Body of pancreas (tissue), 4 donors: ENCODE measurements around the gene VEGFA.

Experiments
- POLR2A ChIP-seq, 3 donors: fragments of 450-650 bp; IDR thresholded peaks; one replicate each; pipeline ENCODE4 v1.6.1; 2016; ENCODE audit warnings: antibody characterized with exemption in 3 of 3, mild to moderate bottlenecking in 2 of 3
- TF ChIP-seq, protein P1 (sequence below), 7 experiments: fragments of 450-650 bp in 4 of 7; fragments of 200-600 bp in 3 of 7; sonication (generic) in 3 of 7; IDR thresholded peaks; one replicate each; pipeline ENCODE4 v1.5.1; 2016 to 2019; ENCODE audit warnings: antibody characterized with exemption in 7 of 7

DNA sequence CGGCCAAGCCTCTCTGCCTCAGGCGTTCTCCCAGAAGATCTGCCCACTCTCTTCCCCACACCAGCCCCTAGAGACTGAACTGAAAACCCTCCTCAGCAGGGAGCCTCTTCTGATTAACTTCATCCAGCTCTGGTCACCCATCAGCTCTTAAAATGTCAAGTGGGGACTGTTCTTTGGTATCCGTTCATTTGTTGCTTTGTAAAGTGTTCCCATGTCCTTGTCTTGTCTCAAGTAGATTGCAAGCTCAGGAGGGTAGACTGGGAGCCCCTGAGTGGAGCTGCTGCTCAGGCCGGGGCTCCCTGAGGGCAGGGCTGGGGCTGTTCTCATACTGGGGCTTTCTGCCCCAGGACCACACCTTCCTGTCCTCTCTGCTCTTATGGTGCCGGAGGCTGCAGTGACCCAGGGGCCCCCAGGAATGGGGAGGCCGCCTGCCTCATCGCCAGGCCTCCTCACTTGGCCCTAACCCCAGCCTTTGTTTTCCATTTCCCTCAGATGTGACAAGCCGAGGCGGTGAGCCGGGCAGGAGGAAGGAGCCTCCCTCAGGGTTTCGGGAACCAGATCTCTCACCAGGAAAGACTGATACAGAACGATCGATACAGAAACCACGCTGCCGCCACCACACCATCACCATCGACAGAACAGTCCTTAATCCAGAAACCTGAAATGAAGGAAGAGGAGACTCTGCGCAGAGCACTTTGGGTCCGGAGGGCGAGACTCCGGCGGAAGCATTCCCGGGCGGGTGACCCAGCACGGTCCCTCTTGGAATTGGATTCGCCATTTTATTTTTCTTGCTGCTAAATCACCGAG is 14.2 kb downstream of the VEGFA start:
- TF ChIP-seq, protein P1, sequence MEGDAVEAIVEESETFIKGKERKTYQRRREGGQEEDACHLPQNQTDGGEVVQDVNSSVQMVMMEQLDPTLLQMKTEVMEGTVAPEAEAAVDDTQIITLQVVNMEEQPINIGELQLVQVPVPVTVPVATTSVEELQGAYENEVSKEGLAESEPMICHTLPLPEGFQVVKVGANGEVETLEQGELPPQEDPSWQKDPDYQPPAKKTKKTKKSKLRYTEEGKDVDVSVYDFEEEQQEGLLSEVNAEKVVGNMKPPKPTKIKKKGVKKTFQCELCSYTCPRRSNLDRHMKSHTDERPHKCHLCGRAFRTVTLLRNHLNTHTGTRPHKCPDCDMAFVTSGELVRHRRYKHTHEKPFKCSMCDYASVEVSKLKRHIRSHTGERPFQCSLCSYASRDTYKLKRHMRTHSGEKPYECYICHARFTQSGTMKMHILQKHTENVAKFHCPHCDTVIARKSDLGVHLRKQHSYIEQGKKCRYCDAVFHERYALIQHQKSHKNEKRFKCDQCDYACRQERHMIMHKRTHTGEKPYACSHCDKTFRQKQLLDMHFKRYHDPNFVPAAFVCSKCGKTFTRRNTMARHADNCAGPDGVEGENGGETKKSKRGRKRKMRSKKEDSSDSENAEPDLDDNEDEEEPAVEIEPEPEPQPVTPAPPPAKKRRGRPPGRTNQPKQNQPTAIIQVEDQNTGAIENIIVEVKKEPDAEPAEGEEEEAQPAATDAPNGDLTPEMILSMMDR (IDR thresholded peaks at IDR 0.05): no peak
- no peak for TF ChIP-seq POLR2A (IDR thresholded peaks at IDR 0.05)
